Midbrain (tissue), 1 donor: ENCODE measurements around the gene TMEM150C.
"Not testable (repeated sequence)": the region's sequence is repeated elsewhere in the genome, so short reads cannot be mapped to it uniquely, and the experiment has no call there.

ENCODE experiments used
- DNase-seq: peaks from one replicate; lab custom pipeline; 2025; lab: John Stamatoyannopoulos, UW

TMEM150C gene

GRCh38 chr4:82515705-82516104, 46.1 kb downstream of the TMEM150C start:
- peak; percentile 80 for DNase-seq

GRCh38 chr4:82513382-82513781, 48.4 kb downstream of the TMEM150C start:
- no peak for DNase-seq

- DNase-seq: no peak
Measured at GRCh38 chr4:82510216-82510615, 51.6 kb downstream of the TMEM150C start.

- DNase-seq: no peak
Measured at GRCh38 chr4:82508806-82509428, 52.9 kb downstream of the TMEM150C start.

GRCh38 chr4:82508011-82508410, 53.8 kb downstream of the TMEM150C start:
- no peak for DNase-seq

- no peak for DNase-seq
Measured at GRCh38 chr4:82501154-82501442, 60.7 kb downstream of the TMEM150C start.

- no peak for DNase-seq
Measured at GRCh38 chr4:82500435-82501153, 61.2 kb downstream of the TMEM150C start.

- DNase-seq: no peak
Measured at GRCh38 chr4:82499738-82500434, 61.9 kb downstream of the TMEM150C start.

- no peak for DNase-seq
Measured at GRCh38 chr4:82496349-82496748, 65.4 kb downstream of the TMEM150C start.

GRCh38 chr4:82495666-82496065, 66.1 kb downstream of the TMEM150C start:
- DNase-seq: no peak

GRCh38 chr4:82493721-82494425, 67.9 kb downstream of the TMEM150C start:
- DNase-seq: no peak

- no peak for DNase-seq
Measured at GRCh38 chr4:82491251-82491960, 70.4 kb downstream of the TMEM150C start.

GRCh38 chr4:82489987-82490386, 71.8 kb downstream of the TMEM150C start:
- DNase-seq: no peak

- DNase-seq: no peak
Measured at GRCh38 chr4:82489076-82489475, 72.7 kb downstream of the TMEM150C start.

GRCh38 chr4:82484996-82485783, 76.6 kb downstream of the TMEM150C start:
- DNase-seq: no peak

- no peak for DNase-seq
Measured at GRCh38 chr4:82482387-82482786, 79.4 kb downstream of the TMEM150C start.

GRCh38 chr4:82481506-82481840, 80.3 kb downstream of the TMEM150C start:
- no peak for DNase-seq

- DNase-seq: no peak
Measured at GRCh38 chr4:82480771-82481505, 80.8 kb downstream of the TMEM150C start.

- DNase-seq: no peak
Measured at GRCh38 chr4:82479562-82479961, 82.2 kb downstream of the TMEM150C start.

GRCh38 chr4:82477469-82477868, 84.3 kb downstream of the TMEM150C start:
- not testable (repeated sequence) for DNase-seq

GRCh38 chr4:82475931-82476330, 85.9 kb downstream of the TMEM150C start:
- not testable (repeated sequence) for DNase-seq
